BE2C (cell line): Measurements from ENCODE around the gene SPATA6L.
A peak's percentile ranks its signal among the peaks of the same experiment; 100 is the strongest.

Experiments used
- DNase-seq: peaks from one replicate; pipeline ENCODE4 v3.0.0-alpha.2; 2020
- H3K27me3 ChIP-seq: fragments of 250-450 bp; sonication (Bioruptor Pico); 2 replicates; pipeline ENCODE4 v1.5.1; 2020; ENCODE audit warnings: mild to moderate bottlenecking
- H3K36me3 ChIP-seq: fragments of 250-450 bp; sonication (Bioruptor Pico); 2 replicates; pipeline ENCODE4 v1.5.1; 2020; ENCODE audit warnings: mild to moderate bottlenecking
- H3K4me1 ChIP-seq: fragments of 250-450 bp; sonication (Bioruptor Pico); 2 replicates; pipeline ENCODE4 v1.5.1; 2020
- H3K4me3 ChIP-seq: 2 replicates; pipeline ENCODE4 v1.5.1; 2011; ENCODE audit warnings: low read depth, low read length
- H3K9me3 ChIP-seq: fragments of 250-450 bp; sonication (Bioruptor Pico); 2 replicates; pipeline ENCODE4 v1.5.1; 2020
- CTCF ChIP-seq: IDR thresholded peaks from 2 replicates; pipeline ENCODE4 v1.5.1; 2012; ENCODE audit warnings: mild to moderate bottlenecking, low read depth, low read length

Gene SPATA6L

GRCh38 chr9:4665357-4665756 lies 923 bp downstream of the SPATA6L start:
- H3K36me3 ChIP-seq = no peaks in the 10 kb centered on the region
- no peak overlapping the region; the same call in 1 of the 2 replicates for H3K4me3 ChIP-seq
- H3K27me3 ChIP-seq = 0 out of 2 replicates have a peak, but pooled peaks cover 3% of the 10 kb centered on the region
- TF ChIP-seq CTCF = no peak
- no peaks in the 10 kb centered on the region; the same call in 1 of the 2 replicates for H3K4me1 ChIP-seq
- DNase-seq = no peak
- H3K9me3 ChIP-seq = no peaks in the 10 kb centered on the region; the same call in 1 of the 2 replicates

DNA sequence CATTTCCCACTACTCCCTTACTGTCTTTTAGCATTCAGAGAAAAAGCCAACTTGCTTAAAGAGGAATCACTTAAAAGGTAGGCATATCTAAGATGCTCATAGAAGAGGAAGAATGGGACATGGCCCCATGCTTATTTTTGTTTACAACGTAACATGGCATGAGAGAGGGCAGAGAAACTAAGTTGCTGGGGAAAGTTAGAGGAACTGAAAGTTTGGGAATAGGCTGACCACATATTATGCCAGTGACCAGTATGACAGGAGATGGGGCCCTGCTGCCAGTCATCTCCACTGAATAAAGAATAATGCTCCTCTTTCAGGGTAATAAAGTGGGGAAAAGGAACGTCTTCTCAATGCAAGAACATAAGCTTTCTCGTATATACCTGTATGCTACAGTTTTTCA lies 2.3 kb downstream of the SPATA6L start:
- DNase-seq = no peak
- Histone ChIP-seq H3K4me3 (no peak overlapping the region), H3K36me3 (no peaks in the 10 kb centered on the region), H3K9me3 (no peaks in the 10 kb centered on the region), H3K27me3 (0 out of 2 replicates have a peak, but pooled peaks cover 2% of the 10 kb centered on the region), H3K4me1 (no peaks in the 10 kb centered on the region; the same call in 1 of the 2 replicates)
- no peak for TF ChIP-seq CTCF

DNA sequence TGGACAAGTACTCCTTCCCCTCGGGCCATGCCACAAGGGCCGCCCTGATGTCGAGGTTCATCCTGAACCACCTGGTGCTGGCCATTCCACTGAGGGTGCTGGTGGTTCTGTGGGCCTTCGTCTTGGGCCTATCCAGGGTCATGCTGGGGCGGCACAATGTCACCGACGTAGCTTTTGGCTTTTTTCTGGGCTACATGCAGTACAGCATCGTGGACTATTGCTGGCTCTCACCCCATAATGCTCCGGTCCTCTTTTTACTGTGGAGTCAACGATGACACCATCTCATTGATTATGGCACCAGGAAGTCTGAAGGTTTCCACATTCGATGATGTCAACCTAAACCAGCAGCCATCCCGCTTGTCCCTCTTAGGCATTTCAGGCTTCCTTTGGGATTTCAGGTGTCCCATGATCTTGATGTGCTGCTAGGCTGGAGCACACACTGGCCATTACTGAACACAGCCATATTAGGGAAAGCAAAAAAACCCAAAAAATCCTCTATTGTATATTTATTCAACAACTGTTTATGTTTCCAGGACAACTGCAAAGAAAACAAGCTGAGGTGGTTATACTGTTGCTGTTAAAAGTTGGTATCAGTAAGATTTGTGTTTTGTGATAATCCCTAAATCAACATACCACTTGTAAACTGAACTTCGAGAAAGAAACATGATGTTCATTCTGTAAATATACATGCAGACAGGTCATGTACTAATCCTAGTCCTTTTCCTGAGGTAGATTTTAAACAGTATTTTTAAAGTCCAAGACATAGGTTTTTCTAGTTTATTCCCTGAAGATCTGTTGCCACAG lies 3.1 kb downstream of the SPATA6L start:
- Histone ChIP-seq H3K4me1 (no peaks in the 10 kb centered on the region; the same call in 1 of the 2 replicates), H3K9me3 (no peaks in the 10 kb centered on the region), H3K4me3 (peak overlapping the region; percentile 77), H3K27me3 (no peaks in the 10 kb centered on the region), H3K36me3 (no peaks in the 10 kb centered on the region)
- no peak for DNase-seq
- no peak for TF ChIP-seq CTCF

DNA sequence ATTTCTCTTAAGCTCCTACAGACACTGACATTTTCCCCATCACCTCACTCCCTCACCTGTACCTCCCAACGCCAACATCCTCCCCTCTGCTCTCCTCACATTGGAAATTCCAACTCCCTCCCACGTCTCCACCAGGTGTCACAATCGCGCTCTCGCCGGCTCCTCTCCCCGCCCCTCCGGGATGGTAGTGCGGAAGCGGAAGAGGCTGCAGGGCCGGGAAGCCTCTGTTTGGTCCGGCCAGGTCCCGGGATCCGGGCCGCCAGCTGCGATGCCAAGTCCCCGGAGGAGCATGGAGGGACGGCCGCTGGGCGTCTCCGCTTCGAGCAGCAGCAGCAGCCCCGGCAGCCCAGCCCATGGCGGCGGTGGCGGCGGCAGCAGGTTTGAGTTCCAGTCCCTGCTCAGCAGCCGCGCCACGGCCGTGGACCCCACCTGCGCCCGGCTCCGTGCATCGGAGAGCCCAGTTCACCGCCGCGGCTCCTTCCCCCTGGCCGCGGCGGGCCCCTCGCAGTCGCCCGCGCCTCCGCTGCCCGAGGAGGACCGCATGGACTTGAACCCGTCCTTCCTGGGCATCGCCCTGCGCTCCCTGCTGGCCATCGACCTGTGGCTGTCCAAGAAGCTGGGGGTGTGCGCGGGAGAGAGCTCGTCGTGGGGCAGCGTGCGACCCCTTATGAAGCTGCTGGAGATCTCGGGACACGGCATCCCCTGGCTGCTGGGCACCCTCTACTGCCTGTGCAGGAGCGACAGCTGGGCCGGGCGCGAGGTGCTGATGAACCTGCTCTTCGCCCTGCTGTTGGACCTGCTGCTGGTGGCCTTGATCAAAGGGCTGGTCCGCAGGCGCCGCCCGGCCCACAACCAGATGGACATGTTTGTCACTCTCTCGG lies 3.9 kb downstream of the SPATA6L start, which contains the start of gene PLPP6:
Gene PLPP6, plus strand, starts transcription at position 187 of the 881 bp plus-strand sequence. Its CDS starts 82 bp downstream, at position 269.
- no peaks in the 10 kb centered on the region for H3K9me3 ChIP-seq
- TF ChIP-seq CTCF = peak; percentile 65
- H3K27me3 ChIP-seq = no peaks in the 10 kb centered on the region
- peak; percentile 87 for DNase-seq
- H3K36me3 ChIP-seq = no peaks in the 10 kb centered on the region
- H3K4me3 ChIP-seq = peak within 1 kb of the TSS; percentile 77
- H3K4me1 ChIP-seq = no peaks in the 10 kb centered on the region; the same call in 1 of the 2 replicates

DNA sequence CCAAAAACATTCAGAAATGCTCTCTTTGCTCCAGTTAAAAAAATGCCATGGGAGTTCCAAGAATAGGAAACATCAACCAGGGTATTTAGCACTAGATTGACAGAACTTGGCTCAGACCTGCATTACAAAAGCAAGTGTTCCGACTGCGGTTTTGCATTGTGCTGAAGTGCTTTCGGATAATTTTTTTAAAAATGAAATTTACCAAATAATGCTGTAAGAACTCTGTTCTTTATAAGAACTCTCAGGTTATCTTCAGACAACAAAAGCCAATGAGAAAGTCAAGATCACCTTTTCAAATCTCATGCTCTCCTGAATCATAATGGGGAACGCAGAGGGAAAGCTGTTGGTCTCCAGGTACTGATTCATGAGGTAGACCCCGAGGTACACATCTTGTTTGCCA lies 4.7 kb downstream of the SPATA6L start:
- H3K9me3 ChIP-seq = no peaks in the 10 kb centered on the region
- DNase-seq = no peak
- no peaks in the 10 kb centered on the region for H3K36me3 ChIP-seq
- H3K27me3 ChIP-seq = no peaks in the 10 kb centered on the region
- peak overlapping the region; percentile 77 for H3K4me3 ChIP-seq
- TF ChIP-seq CTCF = no peak
- H3K4me1 ChIP-seq = no peaks in the 10 kb centered on the region; the same call in 1 of the 2 replicates
